Peyer's patch (tissue), 4 donors: ENCODE data around the gene PRPF38A.

Experiments
- POLR2A ChIP-seq, 2 donors: fragments of 450-650 bp; IDR thresholded peaks; one replicate each; pipeline ENCODE4 v1.5.1; 2017; ENCODE audit warnings: antibody characterized with exemption in 2 of 2, mild to moderate bottlenecking in 2 of 2, moderate library complexity in 2 of 2
- TF ChIP-seq, protein P1 (sequence below), 6 experiments: fragments of 450-650 bp in 4 of 6; fragments of 200-600 bp in 2 of 6; sonication (generic) in 1 of 6; IDR thresholded peaks; one replicate each; pipeline ENCODE4 v1.5.1; 2017 to 2019; ENCODE audit warnings: antibody characterized with exemption in 6 of 6, mild to moderate bottlenecking in 3 of 6, moderate library complexity in 1 of 6

DNA sequence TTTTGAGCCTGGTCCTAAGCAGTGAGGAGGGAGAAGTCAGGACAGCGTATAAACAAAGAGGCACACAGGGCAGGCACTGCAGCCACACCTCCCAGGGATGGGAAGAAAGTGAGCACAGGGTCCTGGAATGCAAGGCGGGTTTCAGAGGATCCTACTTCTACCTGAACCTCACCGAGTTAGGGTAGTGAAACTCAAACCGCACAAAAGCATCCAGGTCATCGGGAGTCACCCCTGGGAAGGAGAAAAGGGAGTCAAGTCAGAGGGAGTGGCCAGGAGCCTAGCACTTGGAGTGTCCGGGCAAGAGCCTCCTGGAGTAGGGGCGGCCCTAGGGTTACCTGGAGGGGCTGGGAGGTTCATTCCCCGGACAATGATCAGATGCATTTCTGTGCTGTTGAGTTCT, 49.0 kb upstream of the PRPF38A start:
- TF ChIP-seq, protein P1, sequence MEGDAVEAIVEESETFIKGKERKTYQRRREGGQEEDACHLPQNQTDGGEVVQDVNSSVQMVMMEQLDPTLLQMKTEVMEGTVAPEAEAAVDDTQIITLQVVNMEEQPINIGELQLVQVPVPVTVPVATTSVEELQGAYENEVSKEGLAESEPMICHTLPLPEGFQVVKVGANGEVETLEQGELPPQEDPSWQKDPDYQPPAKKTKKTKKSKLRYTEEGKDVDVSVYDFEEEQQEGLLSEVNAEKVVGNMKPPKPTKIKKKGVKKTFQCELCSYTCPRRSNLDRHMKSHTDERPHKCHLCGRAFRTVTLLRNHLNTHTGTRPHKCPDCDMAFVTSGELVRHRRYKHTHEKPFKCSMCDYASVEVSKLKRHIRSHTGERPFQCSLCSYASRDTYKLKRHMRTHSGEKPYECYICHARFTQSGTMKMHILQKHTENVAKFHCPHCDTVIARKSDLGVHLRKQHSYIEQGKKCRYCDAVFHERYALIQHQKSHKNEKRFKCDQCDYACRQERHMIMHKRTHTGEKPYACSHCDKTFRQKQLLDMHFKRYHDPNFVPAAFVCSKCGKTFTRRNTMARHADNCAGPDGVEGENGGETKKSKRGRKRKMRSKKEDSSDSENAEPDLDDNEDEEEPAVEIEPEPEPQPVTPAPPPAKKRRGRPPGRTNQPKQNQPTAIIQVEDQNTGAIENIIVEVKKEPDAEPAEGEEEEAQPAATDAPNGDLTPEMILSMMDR (IDR thresholded peaks at IDR 0.05): no peak
- TF ChIP-seq POLR2A (IDR thresholded peaks at IDR 0.05): no peak
